C4-2B (cell line): ENCODE data around the gene HEPHL1.

ENCODE experiments used
- ZFX ChIP-seq: fragments of 450-650 bp; IDR thresholded peaks from 2 replicates; pipeline ENCODE4 v1.6.1; 2017
- TF ChIP-seq, protein P1 (sequence below): fragments of 450-650 bp; conservative IDR thresholded peaks from 2 replicates; pipeline ENCODE4 v1.5.1; 2017; ENCODE audit warnings: mild to moderate bottlenecking

DNA sequence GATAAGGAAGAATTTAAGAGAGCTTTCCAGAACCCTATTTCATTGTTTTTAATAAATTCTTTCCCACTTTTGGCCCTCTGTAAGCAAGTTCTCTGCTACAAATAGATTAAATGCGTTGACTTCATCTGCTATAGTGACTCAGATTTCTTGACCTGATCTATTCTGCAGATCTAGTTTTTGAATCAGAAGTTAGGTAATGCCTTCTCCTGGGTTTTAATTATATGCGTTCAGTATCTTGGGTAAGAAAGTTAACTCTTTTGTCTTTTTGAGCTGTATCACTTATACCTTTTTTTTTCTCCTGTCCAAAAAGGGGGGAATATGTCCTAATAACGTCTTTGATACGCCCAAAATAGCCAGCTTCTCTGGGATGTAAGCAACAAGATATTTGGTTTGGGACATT, 2.4 kb upstream of the HEPHL1 start:
- TF ChIP-seq, protein P1, sequence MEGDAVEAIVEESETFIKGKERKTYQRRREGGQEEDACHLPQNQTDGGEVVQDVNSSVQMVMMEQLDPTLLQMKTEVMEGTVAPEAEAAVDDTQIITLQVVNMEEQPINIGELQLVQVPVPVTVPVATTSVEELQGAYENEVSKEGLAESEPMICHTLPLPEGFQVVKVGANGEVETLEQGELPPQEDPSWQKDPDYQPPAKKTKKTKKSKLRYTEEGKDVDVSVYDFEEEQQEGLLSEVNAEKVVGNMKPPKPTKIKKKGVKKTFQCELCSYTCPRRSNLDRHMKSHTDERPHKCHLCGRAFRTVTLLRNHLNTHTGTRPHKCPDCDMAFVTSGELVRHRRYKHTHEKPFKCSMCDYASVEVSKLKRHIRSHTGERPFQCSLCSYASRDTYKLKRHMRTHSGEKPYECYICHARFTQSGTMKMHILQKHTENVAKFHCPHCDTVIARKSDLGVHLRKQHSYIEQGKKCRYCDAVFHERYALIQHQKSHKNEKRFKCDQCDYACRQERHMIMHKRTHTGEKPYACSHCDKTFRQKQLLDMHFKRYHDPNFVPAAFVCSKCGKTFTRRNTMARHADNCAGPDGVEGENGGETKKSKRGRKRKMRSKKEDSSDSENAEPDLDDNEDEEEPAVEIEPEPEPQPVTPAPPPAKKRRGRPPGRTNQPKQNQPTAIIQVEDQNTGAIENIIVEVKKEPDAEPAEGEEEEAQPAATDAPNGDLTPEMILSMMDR = no peak
- no peak for TF ChIP-seq ZFX
